Vagina (tissue), 2 donors: Measurements from ENCODE around the gene MKRN2.

ENCODE experiments used
- POLR2A ChIP-seq, 2 donors: fragments of 450-650 bp; IDR thresholded peaks; one replicate each; pipeline ENCODE4 v1.6.1; 2017; ENCODE audit warnings: antibody characterized with exemption in 2 of 2, mild to moderate bottlenecking in 2 of 2, moderate library complexity in 2 of 2
- POLR2AphosphoS5 ChIP-seq, 2 donors: sonication (generic); formaldehyde crosslinking; IDR thresholded peaks; one replicate each; pipeline ENCODE4 v1.9.0; 2017; ENCODE audit warnings: antibody characterized with exemption in 2 of 2, mild to moderate bottlenecking in 2 of 2, low read depth in 1 of 2; ENCODE audit not compliant: insufficient read depth in 1 of 2
- TF ChIP-seq, protein P1 (sequence below), 3 experiments: fragments of 450-650 bp in 2 of 3; fragments of 200-600 bp in 1 of 3; sonication (generic) in 1 of 3; IDR thresholded peaks; one replicate each; pipeline ENCODE4 v1.5.1; 2017 to 2019; ENCODE audit warnings: antibody characterized with exemption in 3 of 3, mild to moderate bottlenecking in 2 of 3, moderate library complexity in 2 of 3

- TF ChIP-seq, protein P1, sequence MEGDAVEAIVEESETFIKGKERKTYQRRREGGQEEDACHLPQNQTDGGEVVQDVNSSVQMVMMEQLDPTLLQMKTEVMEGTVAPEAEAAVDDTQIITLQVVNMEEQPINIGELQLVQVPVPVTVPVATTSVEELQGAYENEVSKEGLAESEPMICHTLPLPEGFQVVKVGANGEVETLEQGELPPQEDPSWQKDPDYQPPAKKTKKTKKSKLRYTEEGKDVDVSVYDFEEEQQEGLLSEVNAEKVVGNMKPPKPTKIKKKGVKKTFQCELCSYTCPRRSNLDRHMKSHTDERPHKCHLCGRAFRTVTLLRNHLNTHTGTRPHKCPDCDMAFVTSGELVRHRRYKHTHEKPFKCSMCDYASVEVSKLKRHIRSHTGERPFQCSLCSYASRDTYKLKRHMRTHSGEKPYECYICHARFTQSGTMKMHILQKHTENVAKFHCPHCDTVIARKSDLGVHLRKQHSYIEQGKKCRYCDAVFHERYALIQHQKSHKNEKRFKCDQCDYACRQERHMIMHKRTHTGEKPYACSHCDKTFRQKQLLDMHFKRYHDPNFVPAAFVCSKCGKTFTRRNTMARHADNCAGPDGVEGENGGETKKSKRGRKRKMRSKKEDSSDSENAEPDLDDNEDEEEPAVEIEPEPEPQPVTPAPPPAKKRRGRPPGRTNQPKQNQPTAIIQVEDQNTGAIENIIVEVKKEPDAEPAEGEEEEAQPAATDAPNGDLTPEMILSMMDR (IDR thresholded peaks at IDR 0.05), result no peak
- no peak for TF ChIP-seq POLR2A (IDR thresholded peaks at IDR 0.05)
- TF ChIP-seq POLR2AphosphoS5 (IDR thresholded peaks at IDR 0.05; ENCODE audit: insufficient read depth in 1 of 2, low read depth in 1 of 2), result no peak
Observed at GRCh38 chr3:12618426-12618825, 61.5 kb downstream of the MKRN2 start.
